Lung (tissue), 12 donors: ENCODE data around the gene CFAP45. TPM values are rescaled to one million over a fixed set of nuclear protein-coding genes. Genes with fewer than 3 reads are reported as not detected.
A peak's percentile ranks its signal among the peaks of the same experiment; 100 is the strongest.

Experiments used
- ATAC-seq: fragments of 200-7000 bp; cut with Tn5 transposase; one replicate; pipeline ENCODE4 v1.9.1; 2020; ENCODE audit warnings: moderate number of reproducible peaks; ENCODE audit not compliant: insufficient read depth, low FRiP score
- DNase-seq, 3 donors: peaks; one replicate each; pipeline ENCODE4 v3.0.0-alpha.2; 2013 to 2017
- H3K27ac ChIP-seq, 2 donors: one replicate each; pipeline ENCODE4 v1.5.1; 2013; ENCODE audit warnings: mild to moderate bottlenecking in 2 of 2, moderate library complexity in 2 of 2, control low read depth in 1 of 2, inconsistent platforms in 1 of 2, low read depth in 1 of 2, low read length in 1 of 2
- H3K27me3 ChIP-seq, 3 donors: one replicate each; pipeline ENCODE4 v1.5.1; 2013; ENCODE audit warnings: low read length in 2 of 3; ENCODE audit not compliant: control insufficient read depth in 3 of 3, insufficient read depth in 3 of 3
- H3K36me3 ChIP-seq, 4 donors: one replicate each; pipeline ENCODE4 v1.5.1; 2013; ENCODE audit warnings: low read length in 4 of 4, mild to moderate bottlenecking in 1 of 4, moderate library complexity in 1 of 4; ENCODE audit not compliant: control insufficient read depth in 4 of 4, insufficient read depth in 4 of 4
- H3K4me1 ChIP-seq, 5 donors: one replicate each; pipeline ENCODE4 v1.5.1; 2013; ENCODE audit warnings: low read length in 5 of 5, mild to moderate bottlenecking in 2 of 5, moderate library complexity in 1 of 5; ENCODE audit not compliant: control insufficient read depth in 5 of 5, insufficient read depth in 5 of 5
- H3K4me3 ChIP-seq: one replicate; pipeline ENCODE4 v1.5.1; 2013; ENCODE audit warnings: mild to moderate bottlenecking, control low read depth, moderate library complexity
- H3K9ac ChIP-seq, 2 donors: one replicate each; pipeline ENCODE4 v1.5.1; 2013; ENCODE audit warnings: low read length in 2 of 2, control low read depth in 1 of 2; ENCODE audit not compliant: insufficient read depth in 1 of 2
- H3K9me3 ChIP-seq, 4 donors: one replicate each; pipeline ENCODE4 v1.5.1; 2013; ENCODE audit warnings: low read length in 3 of 4, mild to moderate bottlenecking in 1 of 4, moderate library complexity in 1 of 4; ENCODE audit not compliant: control insufficient read depth in 4 of 4, insufficient read depth in 3 of 4
- CTCF ChIP-seq: IDR thresholded peaks from 2 replicates; pipeline ENCODE4 v1.5.1; 2012; ENCODE audit warnings: mild to moderate bottlenecking; ENCODE audit errors: control extremely low read depth, extremely low read depth
- WGBS, 2 donors: extraction: QIAGEN DNeasy Blood & Tissue Kit; methylation state at CpG; one replicate each; pipeline ENCODE4 v1.1.7; 2013; 5-methylcytosine and 5-hydroxymethylcytosine counted together
- polyA plus RNA-seq, 2 donors: library from polyadenylated mRNA; stranded (reverse); fragments of 200-250 nt; gene quantifications; one replicate each; pipeline ENCODE4 v1.2.1, GENCODE V29; 2013
- total RNA-seq, 2 donors: library from RNA; depleted of rRNA in 1 of 2; stranded (reverse); fragments of >200 nt in 1 of 2; gene quantifications; one replicate each; pipeline ENCODE4 v1.2.1, GENCODE V29; 2014 to 2021
- donor health status: control.
- donor health status: control.
- donor health status: Bipolar disorder and iron deficiency.
- donor health status: healthy.
- donor health status: DM: yes; HTN: yes; CAD: no.

Gene CFAP45
- total and polyA plus RNA-seq, 4 donors, result 9.4 to 29.5 (median 13.1) TPM

- H3K27me3 ChIP-seq, result no peaks in the 10 kb centered on the region
- TF ChIP-seq CTCF, result no peak
- no peaks in the 10 kb centered on the region for H3K9me3 ChIP-seq
- peak overlapping the region in 1 of 2 donors; percentile 42 for H3K27ac ChIP-seq
- H3K9ac ChIP-seq, result no peak overlapping the region
- DNase-seq (no peak), ATAC-seq (no peak)
- 91 to 94% methylated on average over 4 of the region's 4 CpGs for WGBS, 2 donors
- no peak overlapping the region for H3K4me3 ChIP-seq
- peaks cover 0 to 3% (median 0%) of the 10 kb centered on the region in 5 donors for H3K4me1 ChIP-seq
- H3K36me3 ChIP-seq, result no peaks in the 10 kb centered on the region
Observed at GRCh38 chr1:159889202-159889601, 10.8 kb downstream of the CFAP45 start.

GRCh38 chr1:159884296-159884695 lies 15.7 kb downstream of the CFAP45 start:
- 82 to 90% methylated on average over 8 of the region's 8 CpGs for WGBS, 2 donors
- Histone ChIP-seq H3K9me3 (no peaks in the 10 kb centered on the region), H3K4me1 (peaks cover 0 to 6% (median 4%) of the 10 kb centered on the region in 5 donors), H3K27me3 (no peaks in the 10 kb centered on the region), H3K9ac (no peak overlapping the region), H3K36me3 (no peaks in the 10 kb centered on the region), H3K4me3 (no peak overlapping the region), H3K27ac (no peak overlapping the region)
- no peak for ATAC-seq
- no peak for DNase-seq
- no peak for TF ChIP-seq CTCF

GRCh38 chr1:159883134-159883533 lies 16.8 kb downstream of the CFAP45 start:
- Histone ChIP-seq H3K9me3 (peaks cover 0 to 2% (median 0%) of the 10 kb centered on the region in 4 donors), H3K4me3 (no peak overlapping the region), H3K36me3 (no peaks in the 10 kb centered on the region), H3K27ac (no peak overlapping the region), H3K9ac (no peak overlapping the region), H3K27me3 (no peaks in the 10 kb centered on the region), H3K4me1 (peaks cover 0 to 6% (median 4%) of the 10 kb centered on the region in 5 donors)
- no peak for DNase-seq
- no peak for ATAC-seq
- WGBS, 2 donors, result 68 to 86% methylated on average over 4 of the region's 4 CpGs
- no peak for TF ChIP-seq CTCF

GRCh38 chr1:159882527-159882862 lies 17.5 kb downstream of the CFAP45 start:
- no peak overlapping the region for H3K4me3 ChIP-seq
- ATAC-seq, result no peak
- TF ChIP-seq CTCF, result no peak
- H3K27ac ChIP-seq, result no peak overlapping the region
- no peaks in the 10 kb centered on the region for H3K36me3 ChIP-seq
- H3K9me3 ChIP-seq, result peaks cover 0 to 2% (median 0%) of the 10 kb centered on the region in 4 donors
- H3K27me3 ChIP-seq, result no peaks in the 10 kb centered on the region
- WGBS, 2 donors, result 67 to 70% methylated on average over 2 of the region's 2 CpGs
- H3K4me1 ChIP-seq, result peaks cover 0 to 6% (median 4%) of the 10 kb centered on the region in 5 donors
- DNase-seq, result no peak
- H3K9ac ChIP-seq, result no peak overlapping the region
